MV-4-11 (cell line): ENCODE data around the gene COQ7.

Experiments
- DNase-seq: peaks from one replicate; lab custom pipeline; 2025; lab: John Stamatoyannopoulos, UW

Gene COQ7

DNA sequence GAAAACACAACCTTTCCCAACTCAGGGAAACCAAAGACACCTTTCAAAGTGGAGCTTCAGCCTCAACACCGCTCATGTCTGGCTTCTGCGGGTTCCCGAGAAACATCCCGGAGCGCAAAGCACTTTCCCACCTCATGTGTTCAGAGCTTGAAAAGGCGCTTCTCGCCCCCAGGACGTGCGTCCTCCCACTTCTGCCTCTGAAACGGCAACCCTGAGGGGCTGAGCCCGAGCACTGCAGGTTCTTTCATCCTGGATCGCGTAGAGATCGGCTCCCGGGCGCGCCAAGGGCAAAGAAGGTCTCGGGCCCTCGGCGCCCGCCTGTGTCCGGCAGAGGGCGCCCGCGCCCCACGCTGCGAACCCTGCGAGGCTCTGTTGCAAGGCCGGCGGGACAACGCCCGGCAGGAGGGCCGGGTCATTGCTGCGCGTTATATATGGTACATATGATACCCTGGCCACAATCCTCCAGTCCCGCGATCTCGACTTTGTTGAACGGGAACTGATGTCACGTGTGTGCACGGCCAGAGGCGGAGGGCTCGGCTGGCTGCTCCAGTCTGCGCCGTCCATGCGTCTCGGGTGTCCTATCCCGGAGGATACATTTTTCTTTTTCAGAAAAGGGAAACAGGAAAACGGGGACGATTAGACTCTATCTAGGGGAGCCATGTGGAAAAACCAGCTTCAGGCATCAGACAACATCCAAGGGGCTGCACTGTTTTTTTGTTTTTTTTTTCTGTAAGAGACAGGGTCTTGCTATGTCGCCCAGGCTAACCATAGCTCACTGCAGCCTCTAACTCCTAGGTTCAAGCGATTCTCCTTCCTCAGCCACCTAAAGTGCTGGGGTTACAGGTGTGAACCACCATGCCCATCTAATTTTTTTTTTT is 19.1 kb downstream of the COQ7 start:
- DNase-seq: peak; percentile 91

DNA sequence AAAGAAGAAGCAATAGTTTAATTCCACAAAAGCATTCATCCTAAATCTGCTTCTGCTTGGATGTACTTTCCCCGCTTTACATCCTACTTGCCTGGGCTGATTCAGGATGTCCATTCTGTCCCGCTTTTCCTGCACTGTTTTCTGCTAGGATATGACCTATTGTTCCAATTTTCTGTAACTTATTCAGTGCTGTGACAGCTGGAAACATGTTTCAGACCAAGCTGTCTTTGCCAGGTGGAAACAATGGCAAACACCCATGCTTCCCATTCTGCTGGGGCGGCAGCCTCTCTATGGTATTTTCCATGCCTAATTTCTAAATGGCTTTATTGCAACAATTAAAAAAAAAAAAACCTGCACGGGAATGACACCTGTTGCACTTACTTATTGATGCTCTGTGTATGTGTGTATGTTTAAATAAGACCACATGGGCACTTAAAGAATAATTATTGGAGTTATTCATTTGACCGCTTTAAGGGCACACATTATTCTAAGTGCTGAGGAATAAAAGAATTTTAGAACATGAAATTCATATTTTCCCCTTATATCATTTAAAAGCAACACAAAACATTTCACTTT is 21.0 kb downstream of the COQ7 start:
- no peak for DNase-seq

DNA sequence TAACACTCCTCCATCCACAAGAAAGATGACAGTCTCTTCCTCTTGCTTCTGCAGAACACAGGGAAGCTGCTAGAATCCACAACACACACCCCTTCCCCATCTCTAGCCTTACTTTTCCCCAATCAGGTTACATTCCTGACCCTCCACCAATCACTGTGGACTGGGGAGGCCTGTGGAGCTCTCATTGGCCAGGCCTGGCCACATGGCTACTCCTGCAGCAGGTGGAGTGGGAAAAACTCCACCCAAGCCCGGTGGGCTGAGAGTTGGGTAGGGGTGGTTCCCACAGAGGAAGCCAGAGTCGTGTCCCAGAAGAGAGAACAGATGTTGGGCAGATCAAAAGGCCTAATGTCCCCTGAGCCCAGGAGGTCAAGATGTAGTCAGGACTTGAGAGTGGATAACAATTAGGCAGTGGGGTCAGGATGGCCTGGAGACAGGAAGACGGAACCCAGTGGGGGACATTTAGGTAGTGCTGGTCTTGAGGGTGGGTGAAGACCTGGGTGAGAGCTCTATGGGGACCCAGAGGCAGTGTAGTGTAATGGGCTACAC is 22.1 kb downstream of the COQ7 start:
- DNase-seq: no peak

DNA sequence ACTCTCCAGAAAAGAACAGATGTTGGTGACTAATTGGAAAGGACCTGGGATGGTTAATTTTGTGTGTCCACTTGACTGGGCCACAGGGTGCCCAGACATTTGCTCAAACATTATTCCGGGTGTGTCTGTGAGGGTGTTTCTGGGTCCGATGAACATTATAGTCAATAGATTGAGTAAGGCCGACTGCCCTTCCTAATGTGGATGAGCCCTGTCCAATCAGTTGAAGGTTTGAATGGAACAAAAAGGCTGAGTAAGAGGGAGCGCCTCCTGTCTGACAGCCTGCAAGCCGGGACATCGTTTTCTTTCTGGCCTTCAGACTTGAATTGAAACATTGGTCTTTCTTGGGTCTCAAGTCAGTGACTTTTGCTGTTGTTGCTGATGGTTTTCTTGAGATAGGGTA is 23.5 kb downstream of the COQ7 start:
- DNase-seq: no peak

DNA sequence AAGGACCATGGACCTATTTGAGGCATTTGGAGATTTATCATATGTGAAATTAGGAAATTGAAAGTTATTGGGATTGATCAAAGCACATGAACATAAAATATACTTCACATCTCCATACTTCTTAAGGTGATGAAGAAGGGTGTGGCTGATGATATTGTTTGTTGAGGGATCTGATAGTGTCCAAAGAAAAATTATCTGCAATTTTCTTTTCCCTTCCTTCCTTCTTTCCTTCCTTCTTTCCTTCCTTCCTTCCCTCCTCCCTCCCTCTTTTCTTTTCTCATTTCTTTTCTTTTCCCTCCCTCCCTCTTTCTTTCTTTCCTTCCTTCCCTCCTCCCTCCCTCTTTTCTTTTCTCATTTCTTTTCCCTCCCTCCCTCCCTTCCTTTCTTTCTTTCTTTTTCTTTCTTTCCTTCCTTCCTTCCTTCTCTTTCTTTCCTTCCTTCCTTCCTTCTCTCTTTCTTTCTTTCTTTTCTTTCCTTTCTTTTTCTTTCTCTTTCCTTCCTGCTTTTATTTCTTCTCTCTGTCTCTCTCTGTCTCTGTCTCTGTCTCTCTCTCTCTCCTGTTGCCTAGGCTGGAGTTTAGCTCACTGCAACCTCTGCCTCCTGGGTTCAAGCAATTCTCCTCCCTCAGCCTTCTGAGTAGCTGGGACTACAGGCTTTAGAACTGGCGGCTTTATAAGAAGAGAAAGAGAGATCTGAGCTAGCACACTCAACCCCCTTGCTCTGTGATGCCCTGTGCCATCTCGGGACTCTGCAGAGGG is 25.4 kb downstream of the COQ7 start:
- no peak for DNase-seq

DNA sequence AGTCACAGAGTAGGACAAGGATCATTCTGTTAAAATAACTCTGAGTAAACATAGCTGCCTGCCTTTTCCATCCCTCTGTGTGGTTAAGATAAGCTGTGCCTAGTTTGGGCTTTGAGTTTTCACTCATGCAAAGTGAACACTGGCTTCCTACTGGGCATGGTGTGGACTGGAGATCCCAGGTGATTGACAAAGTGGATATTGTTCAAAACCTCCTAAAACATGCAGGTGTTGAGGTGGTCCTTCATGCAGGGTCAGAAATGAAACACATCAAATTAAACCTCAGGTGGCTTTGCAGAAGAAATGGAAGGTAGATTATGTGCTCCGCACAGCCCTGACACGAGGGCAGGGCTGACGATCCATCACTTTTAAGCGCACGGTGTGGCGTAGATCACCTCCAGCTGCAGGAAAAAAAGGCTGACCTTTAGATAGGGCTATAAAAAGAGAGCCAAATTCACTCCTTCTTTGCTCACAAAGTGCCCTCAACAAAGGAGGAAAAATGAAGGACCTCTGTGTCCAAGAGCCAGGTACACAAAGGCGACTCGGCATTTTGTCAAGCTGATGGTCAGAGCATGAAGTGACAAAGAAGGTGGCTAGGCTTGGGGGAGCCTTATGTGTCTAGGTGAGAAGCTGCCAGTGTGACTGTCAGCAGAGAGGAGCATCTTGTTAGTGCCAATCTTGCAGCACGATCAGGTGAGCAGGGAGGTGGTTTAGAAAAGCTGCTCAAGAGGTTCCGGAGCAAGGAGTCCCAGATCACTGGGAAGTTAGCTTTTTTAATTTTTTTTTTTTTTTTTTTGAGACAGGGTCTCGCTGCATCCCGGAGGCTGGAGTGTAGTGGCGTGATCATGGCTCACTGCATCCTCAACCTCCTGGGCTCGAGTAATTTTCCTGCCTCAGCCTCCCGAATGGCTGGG is 26.5 kb downstream of the COQ7 start:
- DNase-seq: no peak

DNA sequence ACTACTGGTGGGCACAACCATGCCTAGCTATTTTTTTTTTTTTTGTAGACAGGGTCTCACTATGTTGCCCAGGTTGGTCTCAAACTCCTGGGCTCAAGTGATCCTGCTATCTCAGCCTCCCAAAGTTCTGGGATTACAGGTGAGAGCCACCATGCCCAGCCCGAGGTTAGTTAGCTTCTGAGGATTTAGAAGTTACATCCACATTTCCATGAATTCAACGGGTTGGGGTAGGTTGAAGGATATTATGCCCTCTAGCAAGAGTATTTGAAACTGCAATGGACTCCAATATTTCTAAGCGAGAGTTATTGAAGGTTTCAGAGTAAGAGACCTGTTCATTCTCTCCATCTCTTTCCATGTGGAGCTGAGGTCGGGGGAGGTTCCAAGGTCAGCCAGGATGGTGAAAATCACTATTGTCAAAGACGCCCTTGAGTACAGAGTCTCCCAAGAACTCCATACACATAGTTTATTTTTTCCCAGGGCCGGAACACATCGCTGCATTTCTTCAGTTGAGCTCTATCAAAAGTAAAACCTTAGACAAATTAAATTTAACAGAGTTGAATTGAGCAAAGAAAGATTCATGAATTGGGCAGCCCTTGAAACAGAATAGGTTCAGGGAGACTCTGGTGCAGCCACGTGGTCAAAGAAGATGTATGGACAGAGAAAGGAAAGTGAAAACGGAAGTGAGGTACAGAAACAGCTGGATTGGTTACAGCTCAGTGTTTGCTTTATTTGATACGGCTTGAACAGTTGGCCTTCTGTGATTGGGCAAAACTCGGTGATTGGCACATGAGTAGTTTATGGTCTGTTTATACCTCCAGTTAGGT is 27.3 kb downstream of the COQ7 start:
- DNase-seq: peak; percentile 90

DNA sequence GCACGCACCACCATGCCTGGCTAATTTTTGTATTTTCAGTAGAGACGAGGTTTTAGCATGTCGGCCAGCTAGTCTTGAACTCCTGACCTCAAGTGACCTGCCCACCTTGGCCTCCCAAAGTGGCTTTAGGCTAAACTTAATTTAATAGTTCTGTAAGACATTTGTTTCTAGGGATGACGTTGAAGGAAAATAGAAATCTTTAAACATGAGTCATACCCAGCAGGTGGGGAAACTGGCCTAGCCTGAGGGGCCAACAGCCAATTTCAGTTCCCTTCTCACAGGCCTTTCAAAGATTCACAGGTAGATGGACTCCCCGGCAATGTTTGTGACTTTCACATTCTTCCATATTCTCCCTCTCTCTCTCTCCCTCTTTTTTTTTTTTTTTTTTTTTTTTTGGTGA is 28.2 kb downstream of the COQ7 start:
- peak; percentile 18 for DNase-seq

DNA sequence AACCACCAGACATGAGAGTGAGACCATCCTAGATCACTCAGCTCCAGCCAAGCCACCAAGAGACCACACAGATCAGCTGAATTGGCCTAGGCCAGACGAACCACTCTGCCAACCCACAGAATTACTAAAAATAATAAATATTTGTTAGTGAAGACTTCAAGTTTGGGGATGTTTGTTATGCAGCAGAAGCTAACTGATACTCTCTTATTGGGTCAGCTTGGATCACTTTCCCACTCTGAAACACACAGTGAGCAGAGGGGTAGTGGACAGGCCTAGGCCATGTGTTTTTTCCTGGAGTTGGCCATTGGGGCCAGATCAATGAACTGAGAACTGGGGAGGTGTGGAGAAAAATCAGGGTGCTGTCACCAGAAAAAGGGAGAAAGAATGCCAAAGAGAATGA is 30.8 kb downstream of the COQ7 start:
- DNase-seq: no peak

DNA sequence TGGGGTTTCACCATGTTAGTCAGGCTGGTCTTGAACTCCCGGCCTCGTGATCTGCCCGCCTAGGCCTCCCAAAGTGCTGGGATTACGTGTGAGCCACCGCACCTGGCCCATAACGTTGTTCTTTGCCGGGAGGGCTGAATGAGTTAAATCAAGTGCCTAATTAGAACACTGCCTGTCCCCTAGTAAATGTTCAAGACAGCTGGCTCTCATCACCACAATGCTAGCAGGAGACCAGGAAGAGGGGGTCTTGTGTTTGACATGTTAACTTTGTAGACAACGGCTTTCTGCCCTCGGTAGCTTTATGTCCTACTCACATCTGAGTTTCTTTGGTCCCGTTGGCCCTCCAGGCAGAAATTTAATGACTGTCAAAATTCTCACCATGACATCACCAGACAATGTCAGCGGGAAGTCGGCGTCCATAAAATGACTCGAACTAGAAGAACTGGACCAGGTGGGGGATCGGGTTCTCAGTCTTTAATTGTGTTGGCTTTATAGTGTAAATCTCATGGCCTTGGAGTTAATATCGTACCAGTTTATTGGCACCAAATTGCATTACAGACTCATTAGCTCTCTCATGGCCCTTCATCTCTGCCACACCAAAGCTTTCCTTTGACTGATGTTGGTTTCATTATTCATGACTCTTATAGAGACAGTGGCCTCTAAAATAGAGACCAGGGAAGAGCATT is 34.9 kb downstream of the COQ7 start:
- no peak for DNase-seq

DNA sequence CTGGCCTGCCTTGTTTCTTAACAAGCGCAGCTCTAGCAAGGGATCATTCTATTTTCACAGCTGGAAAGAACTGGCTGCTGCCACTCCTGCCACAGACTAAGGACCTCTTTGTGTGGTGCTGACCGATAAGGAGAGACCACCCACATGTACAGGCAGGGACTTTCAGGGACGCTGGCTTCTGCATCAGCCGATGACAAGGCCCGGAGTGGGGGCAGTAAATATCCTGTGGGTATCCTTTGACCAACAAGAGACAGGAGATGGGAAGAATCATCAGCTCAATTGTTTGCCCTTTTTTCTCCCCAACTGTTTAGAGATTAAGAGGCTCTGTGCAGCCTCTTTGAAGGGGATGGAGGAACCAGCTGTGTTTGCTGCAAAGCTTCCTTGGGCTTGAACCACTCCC is 37.2 kb downstream of the COQ7 start:
- DNase-seq: no peak

DNA sequence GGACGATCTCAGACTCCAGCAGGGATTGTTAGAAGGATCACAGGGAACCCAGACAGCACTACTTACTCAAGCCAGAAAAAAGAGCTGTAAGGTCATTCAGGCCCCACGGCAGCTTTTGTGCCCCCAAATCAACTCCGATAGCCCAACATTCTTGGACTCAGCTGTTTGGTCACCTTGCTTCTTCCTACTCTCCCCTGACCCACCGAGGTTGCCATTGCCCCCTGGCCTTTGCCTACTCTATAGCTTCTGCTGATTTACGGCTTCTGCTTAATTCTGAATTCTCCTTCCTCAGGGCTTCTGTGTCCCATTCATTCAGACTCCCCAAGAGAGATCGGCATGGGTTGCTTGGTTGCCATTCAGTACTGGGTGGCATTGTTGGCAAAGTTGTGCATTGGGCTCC is 37.7 kb downstream of the COQ7 start:
- DNase-seq: no peak

DNA sequence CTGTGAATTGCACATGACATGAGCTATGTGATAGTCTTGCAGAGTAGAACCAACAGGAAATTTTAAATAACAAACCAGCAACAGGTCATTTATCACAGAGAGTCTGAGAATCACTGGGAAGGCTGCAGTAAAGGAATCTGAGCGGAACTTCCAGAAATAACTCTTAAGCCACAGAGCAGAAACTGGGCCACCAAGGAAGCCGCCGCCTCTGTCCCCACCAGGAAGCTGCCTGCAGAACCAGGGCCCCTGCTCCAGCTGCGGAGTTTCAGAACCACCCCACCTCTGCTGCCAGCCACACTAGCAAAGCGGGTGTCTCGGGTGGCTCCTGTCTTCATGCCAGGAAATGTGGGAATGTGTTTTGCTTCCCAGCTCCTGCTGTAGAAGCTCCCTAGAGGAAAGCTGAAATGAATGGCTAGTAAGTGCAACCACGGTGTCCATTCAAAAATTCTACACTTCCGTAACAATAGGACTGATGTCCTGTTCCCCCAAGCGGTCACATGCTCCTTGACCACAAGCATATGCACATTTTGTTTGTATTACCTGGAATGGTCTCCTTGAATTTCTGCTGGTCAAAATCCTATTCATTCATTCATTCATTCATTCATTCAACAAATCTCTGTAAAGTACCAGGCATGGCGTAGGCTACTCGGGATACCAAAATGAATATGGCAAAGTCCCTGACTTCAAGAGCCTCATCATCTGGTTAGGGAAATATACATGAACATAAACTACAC is 38.6 kb downstream of the COQ7 start:
- DNase-seq: peak; percentile 61

DNA sequence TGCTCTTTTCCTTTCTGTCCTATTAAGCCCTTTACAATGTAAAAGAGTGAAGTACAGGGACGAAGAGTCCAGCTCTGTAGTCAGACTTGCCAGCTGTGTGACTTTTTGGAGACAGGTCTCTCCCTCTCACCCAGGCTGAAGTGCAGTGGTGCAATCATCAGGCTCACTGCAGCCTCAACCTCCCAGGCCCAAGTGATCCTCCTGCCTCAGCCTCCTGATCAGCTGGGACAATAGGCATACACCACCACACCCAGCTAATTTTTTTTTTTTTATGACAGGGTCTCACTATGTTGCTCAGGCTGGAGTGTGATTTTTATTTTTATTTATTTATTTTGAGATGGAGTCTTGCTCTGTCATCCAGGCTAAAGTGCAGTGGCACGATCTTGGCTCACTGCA is 39.2 kb downstream of the COQ7 start:
- DNase-seq: no peak

DNA sequence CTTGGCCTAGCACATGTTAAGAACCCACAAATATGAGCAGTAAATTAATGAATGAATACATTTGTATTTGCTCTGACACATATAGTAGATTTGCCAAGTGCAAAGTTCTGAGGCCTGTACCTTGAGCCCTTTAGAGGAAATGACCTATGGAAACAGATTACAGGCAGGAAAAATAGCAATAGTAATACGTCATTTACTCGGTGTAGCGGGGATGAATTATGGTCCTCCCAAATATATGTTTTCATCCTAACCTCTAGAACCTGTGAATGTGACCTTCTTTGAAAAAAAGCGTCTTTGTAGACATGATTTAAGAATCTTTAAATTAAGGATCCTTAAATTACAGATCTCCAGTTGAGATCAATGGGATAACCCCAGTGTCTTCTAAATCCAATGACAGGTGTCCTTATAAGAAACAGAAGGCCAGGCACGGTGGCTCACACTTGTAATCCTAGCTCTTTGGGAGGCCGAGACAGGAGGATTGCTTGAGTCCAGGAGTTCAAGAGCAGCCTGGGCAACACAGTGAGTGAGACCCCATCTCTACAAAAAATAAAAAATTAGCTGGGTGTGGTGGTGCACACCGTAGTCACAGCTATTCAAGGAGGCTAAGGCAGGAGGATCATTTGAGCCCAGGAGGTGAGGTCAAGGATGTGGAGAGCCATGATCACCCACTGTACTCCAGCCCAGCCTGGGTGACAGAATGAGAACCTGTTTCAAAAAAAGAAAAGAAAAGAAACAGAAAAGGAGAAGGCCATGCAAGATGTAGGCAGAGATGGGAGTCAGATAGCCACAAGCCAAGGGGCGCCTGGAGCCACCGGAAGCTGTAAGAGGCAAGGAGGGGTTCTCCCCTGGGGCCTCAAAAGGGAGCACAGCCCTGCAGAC is 41.2 kb downstream of the COQ7 start:
- no peak for DNase-seq

DNA sequence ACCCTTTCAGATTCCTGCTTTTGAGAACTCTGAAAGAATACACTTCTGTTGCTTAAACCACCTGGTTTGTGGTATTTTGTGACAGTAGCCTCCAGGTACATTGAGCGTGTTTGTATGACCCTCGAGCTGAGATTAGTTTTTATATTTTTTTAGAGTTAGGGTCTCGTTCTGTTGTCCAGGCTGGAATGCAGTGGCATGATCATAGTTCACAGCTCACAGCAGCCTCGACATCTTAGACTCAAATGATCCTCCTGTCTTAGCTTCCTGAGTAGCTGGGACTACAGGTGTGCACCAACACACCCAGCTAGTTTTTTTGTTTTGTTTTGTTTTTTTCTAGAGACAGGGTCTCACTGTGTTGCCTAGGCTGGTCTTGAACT is 41.9 kb downstream of the COQ7 start:
- no peak for DNase-seq

DNA sequence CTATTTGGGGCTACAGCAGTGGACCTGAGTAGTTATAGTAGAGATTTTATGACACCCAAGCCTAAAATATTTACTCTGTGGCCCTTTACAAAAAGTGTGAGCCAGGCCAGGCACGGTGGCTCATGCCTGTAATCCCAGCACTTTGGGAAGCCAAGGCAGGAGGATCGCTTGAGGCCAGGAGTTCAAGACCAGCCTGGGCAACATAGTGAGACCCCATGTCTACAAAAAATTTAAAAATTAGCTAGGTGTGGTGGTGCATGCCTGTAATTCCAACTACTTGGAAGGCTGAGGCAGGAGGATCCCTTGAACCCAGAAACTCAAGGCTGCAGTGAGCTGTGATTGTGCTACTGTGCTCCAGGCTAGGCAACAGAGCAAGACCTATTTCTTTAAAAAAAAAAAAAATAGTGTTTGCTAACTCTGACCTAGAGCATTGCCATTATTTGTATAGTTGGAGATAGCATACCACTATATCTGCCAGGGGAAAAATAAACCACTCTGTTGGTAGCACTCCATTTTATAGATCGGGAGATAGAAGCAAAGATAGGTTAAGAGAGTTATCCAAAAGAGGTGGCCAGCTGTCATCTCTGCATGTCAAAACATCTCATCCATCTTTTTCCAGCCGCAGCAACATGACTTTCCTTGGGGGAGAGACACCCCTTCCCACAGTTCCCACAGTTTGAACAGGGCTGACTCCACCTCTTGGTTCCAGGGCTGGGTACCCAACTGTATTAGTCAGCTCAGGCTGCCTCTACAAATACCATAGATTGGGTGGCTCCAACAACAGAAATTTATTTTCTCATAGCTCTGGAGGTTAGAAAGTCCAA is 43.3 kb downstream of the COQ7 start:
- no peak for DNase-seq

DNA sequence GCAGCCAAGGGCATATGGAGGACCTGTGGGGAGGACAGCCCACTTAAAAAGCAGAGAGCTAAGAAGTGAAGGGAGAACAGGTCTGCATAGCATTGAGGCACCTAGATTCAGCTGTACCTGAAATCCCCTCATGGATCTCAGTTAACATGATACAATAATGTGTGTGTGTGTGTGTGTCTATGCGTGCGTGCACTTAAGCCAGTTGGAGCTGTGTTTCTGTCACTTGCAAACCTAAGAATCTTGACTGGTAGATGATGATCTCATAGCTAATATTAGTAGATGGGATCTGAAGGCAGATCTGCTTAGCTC is 44.6 kb downstream of the COQ7 start:
- DNase-seq: no peak
